Sigmoid colon (tissue), 7 donors: Measurements from ENCODE around the gene SLAMF1. TPM values are rescaled to one million over a fixed set of nuclear protein-coding genes. Genes with fewer than 3 reads are reported as not detected.
"Not testable (repeated sequence)": the region's sequence is repeated elsewhere in the genome, so short reads cannot be mapped to it uniquely, and the experiment has no call there.

Source experiments
- DNase-seq: peaks from one replicate; pipeline ENCODE4 v3.0.0-alpha.2; 2019
- H3K27ac ChIP-seq, 4 donors: fragments of 200-600 bp; sonication (generic); one replicate each; pipeline ENCODE4 v1.5.1; 2016 to 2019; ENCODE audit warnings: mild to moderate bottlenecking in 1 of 4
- H3K27me3 ChIP-seq, 3 donors: fragments of 200-600 bp; sonication (generic); one replicate each; pipeline ENCODE4 v1.5.1; 2019; ENCODE audit warnings: mild to moderate bottlenecking in 1 of 3
- H3K36me3 ChIP-seq, 4 donors: fragments of 200-600 bp; sonication (generic); one replicate each; pipeline ENCODE4 v1.5.1; 2016 to 2019
- H3K4me1 ChIP-seq, 4 donors: fragments of 200-600 bp; sonication (generic); one replicate each; pipeline ENCODE4 v1.5.1; 2017 to 2019
- H3K4me3 ChIP-seq, 4 donors: fragments of 200-600 bp; sonication (generic); one replicate each; pipeline ENCODE4 v1.5.1; 2017 to 2019; ENCODE audit warnings: mild to moderate bottlenecking in 2 of 4, moderate library complexity in 1 of 4
- H3K9me3 ChIP-seq, 4 donors: fragments of 200-600 bp in 3 of 4; sonication (generic) in 3 of 4; one replicate each; pipeline versions ENCODE4 v1.5.1 to v1.6.1; 2013 to 2019
- EP300 ChIP-seq, 4 donors: sonication (generic); formaldehyde crosslinking; IDR thresholded peaks; one replicate each; pipeline ENCODE4 v1.6.1; 2017; ENCODE audit warnings: antibody characterized with exemption in 4 of 4
- POLR2A ChIP-seq, 2 donors: fragments of 450-650 bp; IDR thresholded peaks; one replicate each; pipeline ENCODE4 v1.6.1; 2016; ENCODE audit warnings: antibody characterized with exemption in 2 of 2, mild to moderate bottlenecking in 2 of 2, moderate library complexity in 2 of 2
- POLR2AphosphoS5 ChIP-seq, 4 donors: sonication (generic); formaldehyde crosslinking; IDR thresholded peaks; one replicate each; pipeline ENCODE4 v1.6.1; 2017; ENCODE audit warnings: antibody characterized with exemption in 4 of 4
- WGBS, 2 donors: extraction: QIAGEN DNeasy Blood & Tissue Kit; methylation state at CpG; one replicate each; pipeline ENCODE4 v1.1.7; 2013; 5-methylcytosine and 5-hydroxymethylcytosine counted together
- intact Hi-C: fragments of 100-400 bp; cut with DNase I; formaldehyde crosslinking; loops from one replicate; pipeline ENCODE4 v1.15.1; 2023
- polyA plus RNA-seq, 3 donors: library from polyadenylated mRNA; stranded (reverse); fragments of 200-250 nt; gene quantifications; one replicate each; pipeline ENCODE4 v1.2.3, GENCODE V29; 2013
- total RNA-seq, 4 donors: library from RNA; depleted of rRNA; stranded (reverse); fragments of >200 nt; gene quantifications; one replicate each; pipeline ENCODE4 v1.1.0, GENCODE V29; 2016
- TF ChIP-seq, protein P1 (sequence below), 4 experiments: fragments of 450-650 bp in 3 of 4; fragments of 200-600 bp in 1 of 4; IDR thresholded peaks; one replicate each; pipeline ENCODE4 v1.5.1; 2016 to 2019; ENCODE audit warnings: antibody characterized with exemption in 4 of 4, mild to moderate bottlenecking in 3 of 4, moderate library complexity in 2 of 4
- donor health status: healthy with polysubstance abuse.
- donor health status: Bipolar disorder and iron deficiency.
- donor health status: healthy.

SLAMF1 gene
- total and polyA plus RNA-seq, 7 donors: under 0.01 to 6.1 (median 0.28) TPM; not detected in 2

DNA sequence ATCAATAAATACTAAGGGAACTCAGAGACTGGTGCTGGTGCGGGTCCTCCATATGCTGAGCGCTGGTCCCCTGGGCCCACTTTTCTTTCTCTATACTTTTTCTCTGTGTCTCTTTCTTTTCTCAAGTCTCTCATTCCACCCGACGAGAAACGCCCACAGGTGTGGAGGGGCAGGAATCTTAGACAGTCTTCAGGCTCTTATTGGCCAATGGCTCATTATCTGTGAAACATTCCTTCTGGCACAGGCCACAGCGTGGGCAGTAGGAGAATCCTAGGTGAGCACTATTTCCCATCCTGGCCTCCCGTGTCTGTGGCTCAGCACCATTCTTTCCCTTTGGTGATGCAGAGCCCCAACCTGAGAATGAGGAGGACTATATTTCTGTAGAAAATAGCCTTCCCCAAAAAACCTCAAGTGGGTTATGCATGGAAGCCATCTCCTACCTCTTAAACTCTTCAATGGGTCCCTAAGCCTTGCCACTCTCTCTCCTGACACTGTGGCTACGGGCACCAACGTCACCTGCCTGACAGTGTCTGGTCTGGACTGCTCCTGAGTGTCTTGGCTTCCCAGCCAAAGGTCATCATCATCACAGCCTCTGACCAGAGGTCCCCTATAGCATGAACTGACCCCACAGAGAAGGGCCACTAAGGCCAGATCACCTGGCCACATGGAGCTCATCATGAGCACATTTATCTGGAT lies 6.2 kb upstream of the SLAMF1 start:
- intact Hi-C loops: no loop called here
- Histone ChIP-seq H3K27ac (no peak overlapping the region), H3K4me3 (no peak overlapping the region), H3K36me3 (no peaks in the 10 kb centered on the region), H3K27me3 (no peaks in the 10 kb centered on the region), H3K4me1 (no peaks in the 10 kb centered on the region), H3K9me3 (no peaks in the 10 kb centered on the region)
- TF ChIP-seq POLR2A (IDR thresholded peaks at IDR 0.05) (no peak), EP300 (IDR thresholded peaks at IDR 0.05) (no peak), POLR2AphosphoS5 (IDR thresholded peaks at IDR 0.05) (no peak)
- TF ChIP-seq, protein P1, sequence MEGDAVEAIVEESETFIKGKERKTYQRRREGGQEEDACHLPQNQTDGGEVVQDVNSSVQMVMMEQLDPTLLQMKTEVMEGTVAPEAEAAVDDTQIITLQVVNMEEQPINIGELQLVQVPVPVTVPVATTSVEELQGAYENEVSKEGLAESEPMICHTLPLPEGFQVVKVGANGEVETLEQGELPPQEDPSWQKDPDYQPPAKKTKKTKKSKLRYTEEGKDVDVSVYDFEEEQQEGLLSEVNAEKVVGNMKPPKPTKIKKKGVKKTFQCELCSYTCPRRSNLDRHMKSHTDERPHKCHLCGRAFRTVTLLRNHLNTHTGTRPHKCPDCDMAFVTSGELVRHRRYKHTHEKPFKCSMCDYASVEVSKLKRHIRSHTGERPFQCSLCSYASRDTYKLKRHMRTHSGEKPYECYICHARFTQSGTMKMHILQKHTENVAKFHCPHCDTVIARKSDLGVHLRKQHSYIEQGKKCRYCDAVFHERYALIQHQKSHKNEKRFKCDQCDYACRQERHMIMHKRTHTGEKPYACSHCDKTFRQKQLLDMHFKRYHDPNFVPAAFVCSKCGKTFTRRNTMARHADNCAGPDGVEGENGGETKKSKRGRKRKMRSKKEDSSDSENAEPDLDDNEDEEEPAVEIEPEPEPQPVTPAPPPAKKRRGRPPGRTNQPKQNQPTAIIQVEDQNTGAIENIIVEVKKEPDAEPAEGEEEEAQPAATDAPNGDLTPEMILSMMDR (IDR thresholded peaks at IDR 0.05): no peak
- WGBS, 2 donors: 89 to 91% methylated on average over 9 of the region's 9 CpGs
- DNase-seq: no peak

DNA sequence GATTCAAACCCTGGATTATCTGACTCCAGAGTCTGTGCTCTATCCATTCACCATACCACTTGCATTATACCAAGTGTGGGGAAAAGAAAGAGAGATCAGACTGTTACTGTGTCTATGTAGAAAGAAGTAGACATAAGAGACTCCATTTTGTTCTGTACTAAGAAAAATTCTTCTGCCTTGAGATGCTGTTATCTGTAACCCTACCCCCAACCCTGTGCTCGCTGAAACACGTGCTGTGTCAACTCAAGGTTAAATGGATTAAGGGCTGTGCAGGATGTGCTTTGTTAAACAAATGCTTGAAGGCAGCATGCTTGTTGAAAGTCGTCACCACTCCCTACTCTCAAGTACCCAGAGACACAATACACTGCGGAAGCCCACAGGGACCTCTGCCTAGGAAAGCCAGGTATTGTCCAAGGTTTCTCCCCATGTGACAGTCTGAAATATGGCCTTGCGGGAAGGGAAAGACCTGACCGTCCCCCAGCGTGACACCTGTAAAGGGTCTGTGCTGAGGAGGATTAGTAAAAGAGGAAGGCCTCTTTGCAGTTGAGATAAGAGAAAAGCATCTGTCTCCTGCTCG lies 5.3 kb upstream of the SLAMF1 start:
- H3K4me3 ChIP-seq, H3K36me3 ChIP-seq, H3K27ac ChIP-seq, H3K9me3 ChIP-seq, H3K4me1 ChIP-seq, intact Hi-C loops, DNase-seq, H3K27me3 ChIP-seq: not testable (repeated sequence)
- 44 to 73% methylated on average over 8 of the region's 8 CpGs for WGBS, 2 donors

DNA sequence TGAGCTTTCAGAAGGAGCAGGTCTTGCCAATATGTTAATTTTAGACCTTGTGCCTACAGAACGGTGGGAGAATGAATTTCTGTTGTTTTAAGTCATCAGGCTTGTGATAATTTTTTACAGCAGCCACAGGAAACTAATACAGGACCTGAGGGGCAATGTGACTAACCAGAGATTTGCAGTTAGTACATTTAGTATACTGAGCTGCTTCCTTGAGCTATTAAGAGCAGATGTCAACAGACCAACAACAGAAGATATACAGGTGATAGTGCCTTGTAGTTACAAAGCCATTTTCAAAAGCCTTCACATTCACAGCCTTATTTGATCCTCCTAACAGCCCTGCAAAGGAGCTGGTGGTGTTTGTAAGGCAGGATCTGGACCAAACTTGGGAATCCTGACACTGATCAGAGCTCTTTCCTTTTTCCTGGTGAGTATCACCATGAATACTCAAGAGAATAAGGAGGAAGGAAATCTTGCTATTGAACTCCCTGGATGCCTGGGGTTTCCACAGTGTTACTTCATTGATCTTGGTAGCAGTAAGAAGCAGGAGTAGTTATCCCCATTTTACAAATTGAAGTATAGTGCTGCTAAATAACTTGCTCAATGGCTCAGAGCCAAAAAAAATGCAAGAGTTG lies 4.7 kb upstream of the SLAMF1 start:
- H3K36me3 ChIP-seq: no peaks in the 10 kb centered on the region
- H3K4me1 ChIP-seq: no peaks in the 10 kb centered on the region
- H3K4me3 ChIP-seq: no peak overlapping the region
- H3K9me3 ChIP-seq: no peaks in the 10 kb centered on the region
- no peaks in the 10 kb centered on the region for H3K27me3 ChIP-seq
- H3K27ac ChIP-seq: no peak overlapping the region
- DNase-seq: no peak
- WGBS, 2 donors: 13 to 18% methylated on average over 1 of the region's 1 CpG
- TF ChIP-seq POLR2A (IDR thresholded peaks at IDR 0.05) (no peak), POLR2AphosphoS5 (IDR thresholded peaks at IDR 0.05) (no peak), EP300 (IDR thresholded peaks at IDR 0.05) (no peak)
- TF ChIP-seq, protein P1 (IDR thresholded peaks at IDR 0.05): no peak
- intact Hi-C loops: no loop called here

DNA sequence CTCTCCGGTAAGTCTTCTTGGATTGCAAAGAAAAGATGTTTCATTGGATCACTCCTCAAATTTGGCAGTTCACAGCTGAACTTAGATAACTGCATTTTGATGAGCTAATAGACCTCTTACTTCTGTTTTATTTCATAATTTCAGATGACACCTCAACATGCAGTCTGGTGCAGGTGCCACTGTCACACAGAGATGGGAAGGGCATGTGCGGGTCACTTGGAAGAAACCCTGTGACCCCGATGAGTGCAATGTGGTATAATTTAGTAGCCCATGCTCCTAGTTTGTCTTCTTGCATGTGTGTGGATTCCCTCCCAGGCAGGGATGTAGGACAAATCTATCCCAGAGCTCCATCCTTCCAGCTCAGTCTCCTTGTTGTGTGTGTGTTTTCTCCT lies 481 bp upstream of the SLAMF1 start:
- no peak for DNase-seq
- H3K36me3 ChIP-seq: no peaks in the 10 kb centered on the region
- TF ChIP-seq EP300 (IDR thresholded peaks at IDR 0.05) (no peak), POLR2A (IDR thresholded peaks at IDR 0.05) (no peak), POLR2AphosphoS5 (IDR thresholded peaks at IDR 0.05) (no peak)
- TF ChIP-seq, protein P1 (IDR thresholded peaks at IDR 0.05): no peak
- no peaks in the 10 kb centered on the region for H3K4me1 ChIP-seq
- no peak overlapping the region for H3K27ac ChIP-seq
- H3K27me3 ChIP-seq: no peaks in the 10 kb centered on the region
- H3K4me3 ChIP-seq: no peak overlapping the region
- no peaks in the 10 kb centered on the region for H3K9me3 ChIP-seq
- intact Hi-C loops: no loop called here
- WGBS, 2 donors: 53 to 87% methylated on average over 3 of the region's 3 CpGs

DNA sequence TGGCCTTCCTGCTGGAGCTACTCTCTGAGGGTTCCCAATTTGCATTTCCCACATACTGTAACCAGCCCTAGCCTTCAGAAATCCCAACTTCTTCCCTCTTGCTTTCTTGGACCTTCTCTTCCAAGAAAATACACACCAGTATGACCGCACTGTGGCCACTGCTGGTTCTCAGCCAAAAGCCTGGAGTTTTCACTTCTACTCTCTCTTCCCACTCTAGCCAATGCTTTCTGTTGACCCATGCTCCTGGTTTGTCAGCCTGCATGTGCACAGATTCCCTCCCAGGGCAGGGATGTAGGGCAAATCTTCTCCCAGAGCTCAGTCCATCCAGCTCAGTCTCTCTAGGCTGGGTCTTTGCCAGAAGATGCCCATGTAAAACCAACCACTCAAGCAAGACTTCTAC lies 664 bp downstream of the SLAMF1 start:
- Histone ChIP-seq H3K4me3 (no peak overlapping the region), H3K27ac (no peak overlapping the region), H3K9me3 (no peaks in the 10 kb centered on the region), H3K36me3 (no peaks in the 10 kb centered on the region), H3K27me3 (no peaks in the 10 kb centered on the region), H3K4me1 (no peaks in the 10 kb centered on the region)
- DNase-seq: no peak
- TF ChIP-seq, protein P1 (IDR thresholded peaks at IDR 0.05): no peak
- TF ChIP-seq POLR2AphosphoS5 (IDR thresholded peaks at IDR 0.05) (no peak), POLR2A (IDR thresholded peaks at IDR 0.05) (no peak), EP300 (IDR thresholded peaks at IDR 0.05) (no peak)
- WGBS, 2 donors: 81 to 88% methylated on average over 1 of the region's 1 CpG
- intact Hi-C loops: no loop called here
